Endothelial cell of umbilical vein (primary cell): Measurements from ENCODE around the gene ZNF708. TPM values are rescaled to one million over a fixed set of nuclear protein-coding genes. Genes with fewer than 3 reads are reported as not detected.
"Not testable (repeated sequence)": the region's sequence is repeated elsewhere in the genome, so short reads cannot be mapped to it uniquely, and the experiment has no call there.

Experiments
- BruUV-seq: library from RNA; stranded (reverse); fragments of 400-500 nt; replicated peaks from 2 replicates; lab custom pipeline; 2021; lab: Mats Ljungman, UMichigan
- CTCF ChIA-PET: fragments of 300-600, 350-600 bp; sonication (Branson Sonifier 250); formaldehyde crosslinking; loops from one replicate; lab custom pipeline; 2021; ENCODE audit warnings: antibody characterized with exemption, inconsistent platforms; lab: Charles Lee
- POLR2A ChIA-PET: fragments of 300-600, 350-600 bp; sonication (Branson Sonifier 250); formaldehyde crosslinking; loops from one replicate; lab custom pipeline; 2021; ENCODE audit warnings: antibody characterized with exemption, inconsistent platforms; lab: Charles Lee
- DNase-seq: peaks from one replicate; pipeline ENCODE4 v3.0.0-alpha.2; 2011; ENCODE audit warnings: low read depth, low spot score
- FAIRE-seq: peaks from 2 replicates; lab custom pipeline; 2011; peaks lifted over from hg19 to GRCh38; lab: Jason Lieb, UNC
- H2AFZ ChIP-seq: 2 replicates; pipeline ENCODE4 v1.6.0; 2012; ENCODE audit warnings: low read depth, low read length, control low read depth, inconsistent platforms
- H3K27ac ChIP-seq: 2 replicates; pipeline ENCODE4 v1.5.1; 2011; ENCODE audit warnings: low read depth, mild to moderate bottlenecking, control low read depth, low read length, moderate library complexity; ENCODE audit not compliant: insufficient read depth
- H3K27me3 ChIP-seq, 2 experiments: 2 replicates each; pipeline versions ENCODE4 v1.6.0 to v1.6.1; 2011; ENCODE audit warnings: low read length in 2 of 2, mixed read lengths in 1 of 2; ENCODE audit not compliant: control insufficient read depth in 2 of 2, insufficient read depth in 2 of 2
- H3K36me3 ChIP-seq, 2 experiments: 2 replicates in 1 of 2; 3 replicates in 1 of 2; pipeline ENCODE4 v1.5.1; 2011; ENCODE audit warnings: low read length in 2 of 2, mild to moderate bottlenecking in 1 of 2, moderate library complexity in 1 of 2; ENCODE audit not compliant: control insufficient read depth in 2 of 2, insufficient read depth in 2 of 2; ENCODE audit errors: extremely low read depth in 1 of 2
- H3K4me1 ChIP-seq: 3 replicates; pipeline ENCODE4 v1.5.1; 2011; ENCODE audit warnings: mild to moderate bottlenecking, low read length; ENCODE audit not compliant: control insufficient read depth, insufficient read depth; ENCODE audit errors: extremely low read depth
- H3K4me2 ChIP-seq: 2 replicates; pipeline ENCODE4 v1.6.1; 2011; ENCODE audit warnings: low read length, control low read depth, mixed read lengths; ENCODE audit not compliant: insufficient read depth
- H3K4me3 ChIP-seq, 3 experiments: fragments of 200-600 bp in 1 of 3; sonication (generic), shearing (Covaris generic) in 1 of 3; replicated peaks in 1 of 3; 2 replicates each; pipeline ENCODE4 v1.5.1; 2011 to 2016; ENCODE audit warnings: control low read depth in 3 of 3, low read length in 3 of 3, mild to moderate bottlenecking in 2 of 3, inconsistent platforms in 1 of 3, low read depth in 1 of 3, moderate library complexity in 1 of 3; ENCODE audit not compliant: insufficient read depth in 1 of 3
- H3K79me2 ChIP-seq: 2 replicates; pipeline ENCODE4 v1.6.0; 2012; ENCODE audit warnings: low read length, inconsistent platforms; ENCODE audit not compliant: control insufficient read depth, insufficient read depth
- H3K9ac ChIP-seq: replicated peaks from 2 replicates; pipeline ENCODE3; 2011; ENCODE audit warnings: low read length, control low read depth; ENCODE audit not compliant: insufficient read depth; ENCODE audit errors: extremely low read depth
- H3K9me1 ChIP-seq: replicated peaks from 3 replicates; pipeline ENCODE4 v1.6.0; 2011; ENCODE audit warnings: mild to moderate bottlenecking, low read length; ENCODE audit not compliant: control insufficient read depth, insufficient read depth; ENCODE audit errors: extremely low read depth
- H3K9me3 ChIP-seq: replicated peaks from 2 replicates; pipeline ENCODE4 v1.5.1; 2012; ENCODE audit warnings: low read length, inconsistent platforms; ENCODE audit not compliant: control insufficient read depth, insufficient read depth
- H4K20me1 ChIP-seq: replicated peaks from 2 replicates; pipeline ENCODE3; 2011; ENCODE audit warnings: mild to moderate bottlenecking, low read length; ENCODE audit not compliant: control insufficient read depth, insufficient read depth; ENCODE audit errors: extremely low read depth
- EZH2 ChIP-seq: IDR thresholded peaks from 2 replicates; pipeline ENCODE4 v1.6.1; 2012; ENCODE audit warnings: borderline replicate concordance, low read depth, mild to moderate bottlenecking, moderate library complexity, low read length, inconsistent platforms; ENCODE audit not compliant: severe bottlenecking
- FOS ChIP-seq: IDR thresholded peaks from 2 replicates; pipeline ENCODE4 v1.6.1; 2011; ENCODE audit warnings: mild to moderate bottlenecking, low read length, moderate library complexity, borderline replicate concordance; ENCODE audit not compliant: insufficient read depth
- GATA2 ChIP-seq: IDR thresholded peaks from 2 replicates; pipeline ENCODE4 v1.7.0; 2011; ENCODE audit warnings: low read depth, mild to moderate bottlenecking, moderate library complexity, mixed read lengths, low read length; ENCODE audit not compliant: insufficient read length, insufficient read depth
- JUN ChIP-seq: IDR thresholded peaks from 2 replicates; pipeline ENCODE4 v1.6.1; 2011; ENCODE audit warnings: borderline replicate concordance, low read depth; ENCODE audit not compliant: insufficient read length, insufficient read depth
- MYC ChIP-seq: IDR thresholded peaks from one replicate; pipeline ENCODE4 v1.6.1; 2011; ENCODE audit warnings: mild to moderate bottlenecking, low read depth, low read length
- POLR2A ChIP-seq: IDR thresholded peaks from 2 replicates; pipeline ENCODE4 v1.6.1; 2012; ENCODE audit warnings: low read depth, mild to moderate bottlenecking, control low read depth, low read length
- dilution Hi-C: fragments of 300-500 bp; cut with MboI; formaldehyde crosslinking; loops from one replicate; pipeline ENCODE4 v1.15.0; 2019; ENCODE audit warnings: low sequenced_read_pairs; ENCODE audit not compliant: extremely low pct_ligation_motif_present
- intact Hi-C: fragments of 100-400 bp; cut with micrococcal nuclease; formaldehyde crosslinking; loops from one replicate; pipeline ENCODE4 v1.10.0; 2022
- polyA plus RNA-seq, 4 experiments: library from polyadenylated mRNA; depleted of rRNA in 3 of 4; stranded (reverse) in 3 of 4; unstranded in 1 of 4; fragments of >200 nt; gene quantifications; 2 replicates each; pipeline versions ENCODE4 v1.2.1 to v1.2.3, GENCODE V29; 2011 to 2012; ENCODE audit warnings: missing spikeins in 1 of 4
- total RNA-seq: library from RNA; stranded (reverse); gene quantifications from 2 replicates; pipeline ENCODE4 v1.2.3, GENCODE V29; 2021
- TF ChIP-seq, protein P1 (sequence below): IDR thresholded peaks from 2 replicates; pipeline ENCODE4 v1.6.1; 2011; ENCODE audit not compliant: insufficient read depth, insufficient read length
- TF ChIP-seq, protein P2 (sequence below), 2 donors: IDR thresholded peaks; 1 replicate in 1 of 2; 2 replicates in 1 of 2; pipeline ENCODE4 v1.5.1; 2011; ENCODE audit warnings: low read length in 2 of 2, mild to moderate bottlenecking in 2 of 2, moderate library complexity in 2 of 2, control low read depth in 1 of 2, inconsistent platforms in 1 of 2, low read depth in 1 of 2; ENCODE audit not compliant: insufficient read depth in 1 of 2; ENCODE audit errors: extremely low read depth in 1 of 2

Gene ZNF708
- total and polyA plus RNA-seq, 2 donors (not counting 3 experiments of a cell fraction or from before 2014, with no cell fraction given), result 1.7 to 10.4 TPM

DNA sequence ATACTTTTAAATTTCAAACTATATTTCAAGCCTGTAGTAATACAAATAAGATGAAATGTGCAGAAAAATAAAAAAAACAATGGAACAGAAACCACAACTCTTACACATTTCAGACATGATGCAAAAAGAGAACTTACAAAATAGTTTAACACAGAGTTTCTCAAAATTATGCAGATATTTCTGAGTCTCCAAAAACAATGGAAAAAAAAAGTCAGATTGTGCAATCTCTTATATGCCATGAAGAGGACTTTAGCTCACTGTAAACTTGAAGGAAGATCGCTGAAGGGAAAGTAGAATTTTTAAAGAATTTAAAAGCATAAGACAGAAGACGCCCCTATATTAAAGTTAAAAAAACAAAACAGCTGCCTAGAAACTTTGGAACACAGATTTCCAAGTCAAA is 20.4 kb downstream of the ZNF708 start:
- Histone ChIP-seq H2AFZ (no peak overlapping the region), H3K4me2 (no peak overlapping the region), H3K9me1 (no peaks in the 10 kb centered on the region), H3K9me3 (no peaks in the 10 kb centered on the region), H3K9ac (no peak overlapping the region), H4K20me1 (no peaks in the 10 kb centered on the region), H3K79me2 (peaks cover 10% of the 10 kb centered on the region), H3K36me3 (peaks cover 4 to 7% of the 10 kb centered on the region in 2 experiments), H3K4me3 (no peak overlapping the region), H3K4me1 (no peaks in the 10 kb centered on the region), H3K27me3 (no peaks in the 10 kb centered on the region), H3K27ac (no peak overlapping the region)
- BruUV-seq, result no TSS peak
- DNase-seq (no peak), FAIRE-seq (no peak)
- no peak for TF ChIP-seq POLR2A
- no peak for TF ChIP-seq MYC
- TF ChIP-seq FOS, result no peak
- TF ChIP-seq GATA2, result no peak
- TF ChIP-seq, protein P1, sequence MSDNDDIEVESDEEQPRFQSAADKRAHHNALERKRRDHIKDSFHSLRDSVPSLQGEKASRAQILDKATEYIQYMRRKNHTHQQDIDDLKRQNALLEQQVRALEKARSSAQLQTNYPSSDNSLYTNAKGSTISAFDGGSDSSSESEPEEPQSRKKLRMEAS, result no peak
- TF ChIP-seq, protein P2, sequence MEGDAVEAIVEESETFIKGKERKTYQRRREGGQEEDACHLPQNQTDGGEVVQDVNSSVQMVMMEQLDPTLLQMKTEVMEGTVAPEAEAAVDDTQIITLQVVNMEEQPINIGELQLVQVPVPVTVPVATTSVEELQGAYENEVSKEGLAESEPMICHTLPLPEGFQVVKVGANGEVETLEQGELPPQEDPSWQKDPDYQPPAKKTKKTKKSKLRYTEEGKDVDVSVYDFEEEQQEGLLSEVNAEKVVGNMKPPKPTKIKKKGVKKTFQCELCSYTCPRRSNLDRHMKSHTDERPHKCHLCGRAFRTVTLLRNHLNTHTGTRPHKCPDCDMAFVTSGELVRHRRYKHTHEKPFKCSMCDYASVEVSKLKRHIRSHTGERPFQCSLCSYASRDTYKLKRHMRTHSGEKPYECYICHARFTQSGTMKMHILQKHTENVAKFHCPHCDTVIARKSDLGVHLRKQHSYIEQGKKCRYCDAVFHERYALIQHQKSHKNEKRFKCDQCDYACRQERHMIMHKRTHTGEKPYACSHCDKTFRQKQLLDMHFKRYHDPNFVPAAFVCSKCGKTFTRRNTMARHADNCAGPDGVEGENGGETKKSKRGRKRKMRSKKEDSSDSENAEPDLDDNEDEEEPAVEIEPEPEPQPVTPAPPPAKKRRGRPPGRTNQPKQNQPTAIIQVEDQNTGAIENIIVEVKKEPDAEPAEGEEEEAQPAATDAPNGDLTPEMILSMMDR (IDR thresholded peaks at IDR 0.05; ENCODE audit: extremely low read depth in 1 of 2, insufficient read depth in 1 of 2, low read depth in 1 of 2, low read length in 2 of 2), result no peak
- no peak for TF ChIP-seq JUN
- TF ChIP-seq EZH2, result no peak
- CTCF ChIA-PET, result no interaction called here
- dilution Hi-C loops, result no loop called here
- intact Hi-C loops, result no loop called here
- POLR2A ChIA-PET, result no interaction called here

DNA sequence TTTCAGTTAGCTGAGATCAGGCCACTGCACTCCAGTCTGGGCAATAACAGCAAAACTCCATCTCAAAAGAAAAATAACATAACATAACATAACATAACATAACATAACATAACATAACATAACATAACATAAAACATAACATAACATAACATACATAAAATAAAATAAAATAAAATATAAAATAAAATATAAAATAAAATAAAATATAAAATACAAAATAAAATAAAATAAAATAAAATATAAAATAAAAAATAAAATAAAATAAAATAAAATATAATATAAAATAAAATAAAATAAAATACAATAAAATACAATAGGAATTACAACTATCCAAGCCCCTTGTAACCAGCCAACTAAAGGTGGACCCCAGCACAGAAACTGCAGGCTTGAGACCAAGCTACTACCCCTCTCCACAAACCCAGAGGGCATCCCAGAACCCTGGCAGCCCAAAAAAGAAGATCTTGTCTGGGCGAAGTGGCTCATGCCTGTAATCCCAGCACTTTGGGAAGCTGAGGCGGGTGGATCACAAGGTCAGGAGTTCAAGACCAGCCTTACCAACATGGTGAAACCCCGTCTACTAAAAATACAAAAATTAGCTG is 22.2 kb downstream of the ZNF708 start:
- dilution Hi-C loops, H3K4me3 ChIP-seq, H3K79me2 ChIP-seq, BruUV-seq, H3K27me3 ChIP-seq, H3K4me1 ChIP-seq, H4K20me1 ChIP-seq, H3K4me2 ChIP-seq, DNase-seq, POLR2A ChIA-PET, FAIRE-seq, H3K36me3 ChIP-seq, CTCF ChIA-PET, H2AFZ ChIP-seq, H3K9me3 ChIP-seq, H3K9me1 ChIP-seq, intact Hi-C loops, H3K9ac ChIP-seq, H3K27ac ChIP-seq: not testable (repeated sequence)

DNA sequence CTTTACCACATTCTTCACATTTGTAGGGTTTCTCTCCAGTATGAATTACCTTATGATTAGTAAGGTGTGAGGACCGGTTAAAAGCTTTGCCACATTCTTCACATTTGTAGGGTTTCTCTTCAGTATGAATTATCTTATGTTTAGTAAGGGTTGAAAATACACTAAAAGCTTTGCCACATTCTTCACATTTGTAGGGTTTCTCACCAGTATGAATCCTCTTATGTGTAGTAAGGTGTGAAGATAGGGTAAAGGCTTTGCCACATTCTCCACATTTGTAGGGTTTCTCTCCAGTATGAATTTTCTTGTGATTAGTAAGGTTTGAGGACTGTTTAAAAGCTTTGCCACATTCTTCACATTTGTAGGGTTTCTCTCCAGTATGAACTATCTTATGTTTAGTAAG is 35.4 kb downstream of the ZNF708 start:
- H4K20me1 ChIP-seq, CTCF ChIA-PET, H3K4me1 ChIP-seq, H2AFZ ChIP-seq, H3K9me3 ChIP-seq, FAIRE-seq, H3K9me1 ChIP-seq, H3K79me2 ChIP-seq, H3K4me3 ChIP-seq, POLR2A ChIA-PET, H3K4me2 ChIP-seq, H3K9ac ChIP-seq, intact Hi-C loops, BruUV-seq, dilution Hi-C loops, H3K27me3 ChIP-seq, H3K27ac ChIP-seq, DNase-seq, H3K36me3 ChIP-seq: not testable (repeated sequence)
